ENCODE data around the gene ANKS1B.
"Not testable (repeated sequence)": the region's sequence is repeated elsewhere in the genome, so short reads cannot be mapped to it uniquely, and the experiment has no call there.

ANKS1B gene

DNA sequence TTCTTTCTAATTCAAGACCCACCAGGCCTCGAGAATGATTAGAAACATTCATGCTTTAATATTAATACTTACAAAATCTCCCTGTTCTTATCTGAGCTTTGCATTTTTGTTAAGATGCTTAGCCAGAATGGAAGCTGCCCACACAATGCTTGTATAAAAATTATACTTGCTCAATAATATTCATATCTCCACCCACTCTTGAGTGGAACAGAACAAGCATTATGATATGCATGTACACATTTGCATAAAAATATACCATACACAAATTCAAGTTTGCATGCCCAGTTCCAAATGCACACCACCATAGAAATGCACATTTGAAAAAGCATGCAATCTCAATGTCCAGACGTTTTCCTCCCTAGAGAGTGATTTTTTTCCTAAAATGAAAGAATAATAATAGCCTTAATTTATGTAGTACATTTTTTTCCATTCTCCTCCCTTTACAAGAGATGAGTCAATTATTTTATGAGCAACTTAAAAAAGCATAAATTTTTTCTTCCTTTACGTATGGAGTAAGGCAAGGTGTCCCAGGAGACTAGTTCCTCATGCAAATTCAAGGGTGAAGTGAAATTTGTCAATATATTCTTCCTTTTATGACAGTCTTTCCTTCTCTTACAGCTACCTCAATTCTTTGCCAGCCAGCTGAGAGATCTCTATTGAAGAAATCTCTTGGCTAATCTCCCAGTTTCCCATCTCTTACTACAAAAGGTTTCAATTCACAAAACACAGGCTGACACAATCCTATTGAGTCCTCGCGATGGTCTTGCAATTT is 650.3 kb downstream of the ANKS1B start:
- peaks cover 0 to 2% (median 0%) of the 10 kb centered on the region in 5 experiments for H3K27me3 ChIP-seq (replicated peaks in 2 of 5; ENCODE audit: control insufficient read depth in 4 of 5, insufficient read depth in 5 of 5, low read length in 4 of 5)
- H3K27ac ChIP-seq (ENCODE audit: insufficient read depth in 1 of 2, low read depth in 1 of 2, low read length in 2 of 2, poor library complexity in 1 of 2, severe bottlenecking in 2 of 2) = no peak overlapping the region
- no CpG with 5 or more reads among the region's 5 CpGs for WGBS (ENCODE audit: insufficient coverage)
- H3K4me3 ChIP-seq (ENCODE audit: control insufficient read depth in 1 of 7, extremely low read depth in 1 of 7, insufficient read depth in 4 of 7, low read depth in 2 of 7, low read length in 6 of 7) = no peak overlapping the region
- no peaks in the 10 kb centered on the region for H3K4me1 ChIP-seq (ENCODE audit: control extremely low read depth in 1 of 4, control insufficient read depth in 4 of 4, insufficient read depth in 4 of 4, low read length in 3 of 4)
- CTCF ChIA-PET = no interaction called here
- H3K36me3 ChIP-seq (ENCODE audit: control insufficient read depth in 4 of 4, insufficient read depth in 4 of 4, low read length in 3 of 4) = no peaks in the 10 kb centered on the region
- DNase-seq = no peak
- POLR2A ChIA-PET = no interaction called here
- peaks cover 0 to 4% (median 2%) of the 10 kb centered on the region in 5 experiments for H3K9me3 ChIP-seq (ENCODE audit: control extremely low read depth in 1 of 5, control insufficient read depth in 4 of 5, insufficient read depth in 2 of 5, low read depth in 1 of 5, low read length in 4 of 5)

GRCh38 chr12:99332936-99333591 is 651.7 kb downstream of the ANKS1B start:
- H3K27ac ChIP-seq (ENCODE audit: insufficient read depth in 1 of 2, low read depth in 1 of 2, low read length in 2 of 2, poor library complexity in 1 of 2, severe bottlenecking in 2 of 2) = no peak overlapping the region
- no peaks in the 10 kb centered on the region for H3K36me3 ChIP-seq (ENCODE audit: control insufficient read depth in 4 of 4, insufficient read depth in 4 of 4, low read length in 3 of 4)
- H3K9me3 ChIP-seq (ENCODE audit: control extremely low read depth in 1 of 5, control insufficient read depth in 4 of 5, insufficient read depth in 2 of 5, low read depth in 1 of 5, low read length in 4 of 5) = peaks cover 0 to 2% (median under 1%) of the 10 kb centered on the region in 5 experiments
- ChIA-PET CTCF (no interaction called here), POLR2A (no interaction called here)
- DNase-seq = no peak
- H3K4me1 ChIP-seq (ENCODE audit: control extremely low read depth in 1 of 4, control insufficient read depth in 4 of 4, insufficient read depth in 4 of 4, low read length in 3 of 4) = no peaks in the 10 kb centered on the region
- peaks cover 0 to 2% (median 0%) of the 10 kb centered on the region in 5 experiments for H3K27me3 ChIP-seq (replicated peaks in 2 of 5; ENCODE audit: control insufficient read depth in 4 of 5, insufficient read depth in 5 of 5, low read length in 4 of 5)
- no peak overlapping the region for H3K4me3 ChIP-seq (ENCODE audit: control insufficient read depth in 1 of 7, extremely low read depth in 1 of 7, insufficient read depth in 4 of 7, low read depth in 2 of 7, low read length in 6 of 7)
- 5% methylated on average over 2 of the region's 2 CpGs for WGBS (ENCODE audit: insufficient coverage)

- no peak overlapping the region for H3K4me3 ChIP-seq (ENCODE audit: control insufficient read depth in 1 of 7, extremely low read depth in 1 of 7, insufficient read depth in 4 of 7, low read depth in 2 of 7, low read length in 6 of 7)
- no peaks in the 10 kb centered on the region for H3K9me3 ChIP-seq (ENCODE audit: control extremely low read depth in 1 of 5, control insufficient read depth in 4 of 5, insufficient read depth in 2 of 5, low read depth in 1 of 5, low read length in 4 of 5)
- no peaks in the 10 kb centered on the region for H3K36me3 ChIP-seq (ENCODE audit: control insufficient read depth in 4 of 4, insufficient read depth in 4 of 4, low read length in 3 of 4)
- H3K4me1 ChIP-seq (ENCODE audit: control extremely low read depth in 1 of 4, control insufficient read depth in 4 of 4, insufficient read depth in 4 of 4, low read length in 3 of 4) = no peaks in the 10 kb centered on the region
- no peak for DNase-seq
- peaks cover 0 to 2% (median 0%) of the 10 kb centered on the region in 5 experiments for H3K27me3 ChIP-seq (replicated peaks in 2 of 5; ENCODE audit: control insufficient read depth in 4 of 5, insufficient read depth in 5 of 5, low read length in 4 of 5)
- ChIA-PET POLR2A (no interaction called here), CTCF (no interaction called here)
- no CpG with 5 or more reads among the region's 1 CpG for WGBS (ENCODE audit: insufficient coverage)
- no peak overlapping the region for H3K27ac ChIP-seq (ENCODE audit: insufficient read depth in 1 of 2, low read depth in 1 of 2, low read length in 2 of 2, poor library complexity in 1 of 2, severe bottlenecking in 2 of 2)
Measured at GRCh38 chr12:99330216-99330615, 654.5 kb downstream of the ANKS1B start.

GRCh38 chr12:99321210-99321609 is 663.5 kb downstream of the ANKS1B start:
- WGBS (ENCODE audit: insufficient coverage) = 87% methylated on average over 3 of the region's 9 CpGs
- H3K36me3 ChIP-seq (ENCODE audit: control insufficient read depth in 4 of 4, insufficient read depth in 4 of 4, low read length in 3 of 4); POLR2A ChIA-PET; H3K4me3 ChIP-seq (ENCODE audit: control insufficient read depth in 1 of 7, extremely low read depth in 1 of 7, insufficient read depth in 4 of 7, low read depth in 2 of 7, low read length in 6 of 7); H3K9me3 ChIP-seq (ENCODE audit: control extremely low read depth in 1 of 5, control insufficient read depth in 4 of 5, insufficient read depth in 2 of 5, low read depth in 1 of 5, low read length in 4 of 5); H3K27ac ChIP-seq (ENCODE audit: insufficient read depth in 1 of 2, low read depth in 1 of 2, low read length in 2 of 2, poor library complexity in 1 of 2, severe bottlenecking in 2 of 2); H3K27me3 ChIP-seq (replicated peaks in 2 of 5; ENCODE audit: control insufficient read depth in 4 of 5, insufficient read depth in 5 of 5, low read length in 4 of 5); CTCF ChIA-PET; H3K4me1 ChIP-seq (ENCODE audit: control extremely low read depth in 1 of 4, control insufficient read depth in 4 of 4, insufficient read depth in 4 of 4, low read length in 3 of 4); DNase-seq: not testable (repeated sequence)

- no peak overlapping the region for H3K27ac ChIP-seq (ENCODE audit: insufficient read depth in 1 of 2, low read depth in 1 of 2, low read length in 2 of 2, poor library complexity in 1 of 2, severe bottlenecking in 2 of 2)
- no peak overlapping the region for H3K4me3 ChIP-seq (ENCODE audit: control insufficient read depth in 1 of 7, extremely low read depth in 1 of 7, insufficient read depth in 4 of 7, low read depth in 2 of 7, low read length in 6 of 7)
- ChIA-PET POLR2A (no interaction called here), CTCF (no interaction called here)
- no peaks in the 10 kb centered on the region for H3K27me3 ChIP-seq (replicated peaks in 2 of 5; ENCODE audit: control insufficient read depth in 4 of 5, insufficient read depth in 5 of 5, low read length in 4 of 5)
- no peaks in the 10 kb centered on the region for H3K4me1 ChIP-seq (ENCODE audit: control extremely low read depth in 1 of 4, control insufficient read depth in 4 of 4, insufficient read depth in 4 of 4, low read length in 3 of 4)
- H3K9me3 ChIP-seq (ENCODE audit: control extremely low read depth in 1 of 5, control insufficient read depth in 4 of 5, insufficient read depth in 2 of 5, low read depth in 1 of 5, low read length in 4 of 5) = no peaks in the 10 kb centered on the region
- no peaks in the 10 kb centered on the region for H3K36me3 ChIP-seq (ENCODE audit: control insufficient read depth in 4 of 4, insufficient read depth in 4 of 4, low read length in 3 of 4)
- no peak for DNase-seq
- WGBS (ENCODE audit: insufficient coverage) = 100% methylated on average over 1 of the region's 1 CpG
Measured at GRCh38 chr12:99311373-99311772, 673.4 kb downstream of the ANKS1B start.

GRCh38 chr12:99309812-99310211 is 674.9 kb downstream of the ANKS1B start:
- Histone ChIP-seq H3K4me1 (ENCODE audit: control extremely low read depth in 1 of 4, control insufficient read depth in 4 of 4, insufficient read depth in 4 of 4, low read length in 3 of 4) (no peaks in the 10 kb centered on the region), H3K27ac (ENCODE audit: insufficient read depth in 1 of 2, low read depth in 1 of 2, low read length in 2 of 2, poor library complexity in 1 of 2, severe bottlenecking in 2 of 2) (no peak overlapping the region), H3K27me3 (replicated peaks in 2 of 5; ENCODE audit: control insufficient read depth in 4 of 5, insufficient read depth in 5 of 5, low read length in 4 of 5) (no peaks in the 10 kb centered on the region), H3K4me3 (ENCODE audit: control insufficient read depth in 1 of 7, extremely low read depth in 1 of 7, insufficient read depth in 4 of 7, low read depth in 2 of 7, low read length in 6 of 7) (no peak overlapping the region), H3K9me3 (ENCODE audit: control extremely low read depth in 1 of 5, control insufficient read depth in 4 of 5, insufficient read depth in 2 of 5, low read depth in 1 of 5, low read length in 4 of 5) (no peaks in the 10 kb centered on the region), H3K36me3 (ENCODE audit: control insufficient read depth in 4 of 4, insufficient read depth in 4 of 4, low read length in 3 of 4) (no peaks in the 10 kb centered on the region)
- WGBS (ENCODE audit: insufficient coverage) = no CpG with 5 or more reads among the region's 2 CpGs
- ChIA-PET CTCF (no interaction called here), POLR2A (no interaction called here)
- DNase-seq = no peak

- Histone ChIP-seq H3K36me3 (ENCODE audit: control insufficient read depth in 4 of 4, insufficient read depth in 4 of 4, low read length in 3 of 4) (no peaks in the 10 kb centered on the region), H3K27ac (ENCODE audit: insufficient read depth in 1 of 2, low read depth in 1 of 2, low read length in 2 of 2, poor library complexity in 1 of 2, severe bottlenecking in 2 of 2) (no peak overlapping the region), H3K9me3 (ENCODE audit: control extremely low read depth in 1 of 5, control insufficient read depth in 4 of 5, insufficient read depth in 2 of 5, low read depth in 1 of 5, low read length in 4 of 5) (no peaks in the 10 kb centered on the region), H3K4me1 (ENCODE audit: control extremely low read depth in 1 of 4, control insufficient read depth in 4 of 4, insufficient read depth in 4 of 4, low read length in 3 of 4) (no peaks in the 10 kb centered on the region), H3K4me3 (ENCODE audit: control insufficient read depth in 1 of 7, extremely low read depth in 1 of 7, insufficient read depth in 4 of 7, low read depth in 2 of 7, low read length in 6 of 7) (no peak overlapping the region), H3K27me3 (replicated peaks in 2 of 5; ENCODE audit: control insufficient read depth in 4 of 5, insufficient read depth in 5 of 5, low read length in 4 of 5) (no peaks in the 10 kb centered on the region)
- no peak for DNase-seq
- ChIA-PET POLR2A (no interaction called here), CTCF (no interaction called here)
- WGBS (ENCODE audit: insufficient coverage) = 87% methylated on average over 2 of the region's 2 CpGs
Measured at GRCh38 chr12:99302874-99303273, 681.9 kb downstream of the ANKS1B start.
